ENCODE measurements around the gene SYDE2.

SYDE2 gene

DNA sequence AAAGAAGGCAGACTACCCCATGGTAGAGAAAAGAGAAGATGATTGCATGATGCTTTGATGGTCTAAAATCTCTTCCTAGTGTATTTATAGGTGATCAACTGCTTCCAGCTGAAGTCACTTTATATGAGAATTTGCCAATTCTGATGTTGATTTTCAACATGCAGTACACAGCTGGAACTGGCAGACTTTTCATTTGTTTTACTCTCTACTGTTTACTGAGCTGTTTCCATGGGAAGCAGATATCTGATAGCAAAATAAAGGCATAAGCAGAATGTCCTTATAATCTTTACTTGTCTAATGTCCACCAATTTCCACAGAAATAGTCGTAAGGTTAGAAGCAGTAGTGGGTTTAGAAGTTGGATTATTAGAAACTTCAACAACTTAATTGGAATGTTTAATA, 74.9 kb downstream of the SYDE2 start:
- DNase-seq (ENCODE audit: low spot score): no peak

DNA sequence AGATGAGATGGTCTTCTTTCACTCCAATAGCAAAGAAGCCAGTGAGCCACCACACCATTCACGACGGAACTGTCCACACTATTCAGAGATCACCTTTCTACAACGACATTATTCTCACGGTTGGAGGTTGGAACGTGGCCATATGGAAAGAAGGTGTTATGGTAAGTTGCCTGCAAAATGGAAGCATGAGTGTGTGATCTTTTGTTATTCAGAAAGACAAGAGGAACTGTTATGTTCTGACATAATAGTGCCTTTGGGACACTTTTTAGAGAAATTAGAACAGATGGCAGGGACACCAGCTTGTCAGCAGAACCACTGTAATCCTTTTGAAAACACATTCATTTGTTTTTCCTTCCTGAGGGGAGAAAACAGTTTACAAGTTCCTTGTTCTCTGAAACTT, 76.7 kb downstream of the SYDE2 start:
- no peak for DNase-seq (ENCODE audit: low spot score)

DNA sequence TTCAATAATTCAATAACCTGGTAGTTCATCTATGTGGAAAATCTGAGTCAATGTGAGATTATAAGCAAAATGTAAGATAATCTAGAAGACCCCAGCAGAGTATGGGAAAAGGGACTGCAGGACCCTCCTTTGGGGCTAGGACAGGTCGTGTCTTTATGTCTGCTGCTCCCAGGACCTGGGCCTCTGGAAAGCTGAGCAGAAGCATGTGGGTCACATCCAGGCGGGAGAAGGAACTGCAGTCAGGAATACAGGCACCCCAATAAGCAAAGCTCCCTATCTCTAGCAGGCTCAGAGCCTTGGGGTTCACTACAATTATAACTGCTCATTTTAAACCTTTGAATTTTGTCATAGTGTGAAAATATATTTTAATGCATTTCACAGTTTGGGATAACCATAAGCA, 78.6 kb downstream of the SYDE2 start:
- DNase-seq (ENCODE audit: low spot score): no peak

DNA sequence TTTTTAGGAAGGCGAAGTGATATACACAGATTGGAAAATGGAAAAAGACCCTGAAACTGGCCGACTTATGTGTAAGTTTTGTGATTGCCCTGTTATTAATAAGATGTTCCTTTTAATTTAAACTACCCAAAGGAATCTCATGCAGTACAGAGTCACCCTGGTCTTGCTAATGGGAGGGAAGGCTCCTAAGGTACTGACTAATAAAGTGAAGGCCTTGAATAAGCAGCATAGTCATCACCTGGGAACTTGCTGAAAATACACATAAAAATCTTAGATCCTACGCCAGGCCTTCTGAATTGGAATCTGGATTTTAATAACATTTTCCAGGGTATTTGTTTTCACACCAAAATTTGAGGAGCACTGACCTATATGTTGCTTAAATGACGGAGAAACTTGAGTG, 79.1 kb downstream of the SYDE2 start:
- DNase-seq (ENCODE audit: low spot score): no peak

- DNase-seq (ENCODE audit: low spot score): no peak
Observed at GRCh38 chr1:85118751-85119150, 82.1 kb downstream of the SYDE2 start.

DNA sequence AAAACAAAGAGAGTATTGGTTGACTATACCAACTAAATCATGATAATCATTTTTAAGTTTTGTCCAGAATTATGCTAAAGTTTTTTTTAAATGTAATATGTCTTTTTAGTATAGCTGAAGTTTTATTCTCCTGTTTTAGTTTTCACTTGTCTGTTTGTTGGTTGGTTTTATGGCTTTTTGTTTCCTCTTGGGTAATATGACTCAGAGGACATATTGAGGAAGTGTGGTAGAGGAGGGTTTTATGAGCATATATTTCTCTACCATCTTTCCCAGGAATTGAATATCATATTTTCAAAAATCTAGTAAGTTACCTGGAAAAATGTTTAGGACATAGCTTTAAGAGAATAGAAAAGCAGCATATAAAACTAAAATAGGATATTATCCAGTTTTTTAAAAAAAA, 84.0 kb downstream of the SYDE2 start:
- no peak for DNase-seq (ENCODE audit: low spot score)

DNA sequence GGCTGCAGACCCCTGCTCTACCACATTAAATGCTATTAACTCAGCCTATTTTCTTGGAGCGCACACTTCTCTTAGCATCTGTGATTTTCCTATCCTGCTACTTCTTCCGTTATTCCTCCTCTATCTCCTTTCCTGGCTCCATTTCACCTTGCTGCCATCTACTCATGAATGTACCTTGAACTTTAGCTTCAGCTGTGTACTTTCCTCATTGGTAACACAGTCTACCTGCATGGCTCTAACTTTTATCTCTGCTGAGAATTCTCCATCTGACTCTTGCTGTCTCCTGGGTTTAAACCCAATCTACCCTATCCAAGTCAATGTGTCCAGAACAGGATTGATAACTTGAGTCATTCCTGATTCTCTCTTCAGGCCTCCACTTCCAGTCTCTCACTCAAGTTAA, 84.9 kb downstream of the SYDE2 start:
- DNase-seq (ENCODE audit: low spot score): no peak

GRCh38 chr1:85111695-85112094, 89.1 kb downstream of the SYDE2 start:
- no peak for DNase-seq (ENCODE audit: low spot score)

GRCh38 chr1:85109475-85109874, 91.3 kb downstream of the SYDE2 start:
- peak; percentile 89 for DNase-seq (ENCODE audit: low spot score)
